GM18499 (cell line): ENCODE measurements around the gene RITA1.

ENCODE experiments used
- ATAC-seq: cut with Tn5 transposase; IDR thresholded peaks from one replicate; pipeline ENCODE4 v1.9.1; 2021; ENCODE audit warnings: moderate number of reproducible peaks; ENCODE audit not compliant: insufficient read depth, unreplicated experiment

RITA1 gene

DNA sequence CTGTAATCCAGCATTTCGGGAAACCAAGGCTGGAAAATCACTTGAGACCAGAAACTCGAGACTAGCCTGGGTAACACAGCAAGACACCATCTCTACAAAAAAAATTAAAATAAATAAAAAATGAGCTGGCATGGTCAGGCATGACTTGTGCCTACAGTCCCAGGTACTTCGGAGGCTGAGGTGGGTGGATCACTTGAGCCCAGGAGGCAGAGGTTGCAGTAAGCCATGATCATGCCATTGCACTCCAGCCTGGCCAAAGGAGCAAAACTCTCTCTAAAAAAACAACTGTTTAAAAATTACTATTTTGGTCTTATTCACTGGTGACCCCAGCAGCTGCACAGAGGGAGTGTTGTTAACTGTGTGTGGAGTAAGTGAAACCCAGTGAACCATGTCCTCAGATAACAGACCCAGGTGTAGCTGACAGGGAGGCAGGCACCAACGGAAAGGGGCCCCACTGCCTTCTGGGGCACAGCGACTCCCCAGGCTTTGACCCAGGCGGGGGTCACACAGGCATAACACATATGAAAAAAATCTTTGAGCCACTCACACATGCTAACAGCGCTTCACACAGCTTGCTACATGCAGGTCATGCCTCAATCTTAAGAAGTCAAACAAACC, 12.3 kb upstream of the RITA1 start:
- ATAC-seq: no peak

GRCh38 chr12:113174461-113175384, 10.8 kb upstream of the RITA1 start:
- no peak for ATAC-seq

- no peak for ATAC-seq
Observed at GRCh38 chr12:113179023-113179422, 6.5 kb upstream of the RITA1 start.

- no peak for ATAC-seq
Observed at GRCh38 chr12:113180333-113180732, 5.2 kb upstream of the RITA1 start.

DNA sequence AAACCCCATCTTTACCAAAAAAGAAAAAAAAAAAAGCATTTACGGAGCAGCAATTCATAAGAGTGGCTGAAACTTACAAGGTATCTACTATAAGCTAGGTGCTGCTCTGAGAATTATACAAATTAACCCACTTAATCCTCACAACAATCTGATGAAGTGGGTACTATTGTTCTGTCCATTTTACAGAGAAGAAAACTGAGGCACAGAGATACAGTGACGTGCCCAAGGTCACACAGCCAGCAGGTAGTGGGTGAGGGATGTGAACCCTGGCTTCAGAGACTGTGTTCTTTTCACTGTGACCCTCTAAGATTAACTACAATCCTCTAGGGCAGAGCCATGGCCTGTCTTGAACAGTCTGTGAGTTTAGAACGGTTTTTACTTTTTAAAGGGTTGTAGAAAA, 3.5 kb upstream of the RITA1 start:
- no peak for ATAC-seq

DNA sequence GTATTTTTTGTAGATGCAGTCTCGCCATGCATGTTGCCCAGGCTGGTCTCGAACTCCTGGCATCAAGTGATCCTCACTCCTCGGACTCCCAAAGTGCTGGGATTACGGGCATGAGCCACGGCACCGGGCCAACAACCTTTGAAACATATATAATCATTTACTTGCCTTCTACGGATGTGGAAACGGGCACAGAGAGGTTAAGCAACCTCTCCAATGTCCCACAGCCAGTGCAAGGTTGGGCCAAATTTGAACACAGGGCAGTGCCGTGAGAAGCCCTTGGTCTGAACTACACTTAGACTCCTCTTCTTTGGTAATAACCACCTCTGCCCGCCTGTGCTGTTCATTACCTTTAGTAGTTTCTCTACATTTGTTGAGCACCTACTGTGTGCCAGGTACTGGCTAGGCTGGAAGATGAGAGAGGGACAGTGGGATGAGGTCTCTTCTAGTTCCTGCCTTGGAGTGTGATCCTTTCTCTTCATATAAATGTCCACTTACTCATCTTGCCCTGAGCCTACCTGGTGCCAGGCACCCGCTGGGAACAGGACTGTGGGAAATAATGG, 2.4 kb upstream of the RITA1 start:
- ATAC-seq: no peak

GRCh38 chr12:113184098-113184899, 1.2 kb upstream of the RITA1 start:
- peak; percentile 27 for ATAC-seq

DNA sequence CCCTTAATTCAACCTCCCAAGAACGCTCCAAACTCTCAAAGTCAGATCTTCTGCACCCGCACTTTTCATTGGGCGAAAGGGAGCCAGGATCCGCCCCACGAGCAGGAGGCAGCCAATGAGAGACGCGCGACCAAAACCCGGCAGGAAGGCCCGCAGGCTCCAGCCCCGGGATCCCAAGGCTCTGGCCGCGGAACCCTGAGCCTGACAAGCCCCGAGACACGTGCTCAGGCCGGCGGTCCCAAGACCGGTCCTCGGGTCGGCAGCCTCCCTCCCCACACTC, 681 bp upstream of the RITA1 start:
- ATAC-seq: peak; percentile 51

- no peak for ATAC-seq
Observed at GRCh38 chr12:113186033-113186365, 478 bp downstream of the RITA1 start.

DNA sequence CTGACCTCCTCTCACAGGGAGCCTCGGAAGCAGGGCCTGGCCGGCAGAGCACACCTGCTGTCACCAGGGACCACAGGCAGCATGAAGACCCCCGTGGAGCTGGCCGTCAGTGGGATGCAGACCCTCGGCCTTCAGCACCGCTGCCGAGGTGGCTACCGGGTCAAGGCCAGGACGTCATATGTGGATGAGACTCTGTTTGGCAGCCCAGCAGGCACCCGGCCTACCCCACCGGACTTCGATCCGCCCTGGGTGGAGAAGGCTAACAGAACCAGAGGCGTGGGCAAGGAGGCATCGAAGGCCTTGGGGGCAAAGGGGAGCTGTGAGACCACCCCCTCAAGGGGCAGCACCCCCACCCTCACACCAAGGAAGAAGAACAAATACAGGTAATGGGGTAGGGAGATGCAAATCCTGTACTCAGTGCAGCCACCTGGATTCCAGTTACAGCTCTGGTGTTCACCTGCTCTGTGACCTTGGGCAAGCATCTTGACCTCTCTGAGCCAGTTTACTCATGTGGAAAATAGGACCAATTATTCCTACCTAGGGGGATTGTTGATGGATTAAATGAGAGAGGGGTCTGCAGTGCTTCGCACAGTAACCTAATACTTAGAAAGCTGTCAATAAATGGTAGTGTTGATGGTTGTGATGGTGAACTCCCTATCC, 1.3 kb downstream of the RITA1 start:
- no peak for ATAC-seq

- ATAC-seq: no peak
Observed at GRCh38 chr12:113189361-113189760, 3.8 kb downstream of the RITA1 start.

GRCh38 chr12:113190761-113191160, 5.2 kb downstream of the RITA1 start:
- ATAC-seq: no peak

DNA sequence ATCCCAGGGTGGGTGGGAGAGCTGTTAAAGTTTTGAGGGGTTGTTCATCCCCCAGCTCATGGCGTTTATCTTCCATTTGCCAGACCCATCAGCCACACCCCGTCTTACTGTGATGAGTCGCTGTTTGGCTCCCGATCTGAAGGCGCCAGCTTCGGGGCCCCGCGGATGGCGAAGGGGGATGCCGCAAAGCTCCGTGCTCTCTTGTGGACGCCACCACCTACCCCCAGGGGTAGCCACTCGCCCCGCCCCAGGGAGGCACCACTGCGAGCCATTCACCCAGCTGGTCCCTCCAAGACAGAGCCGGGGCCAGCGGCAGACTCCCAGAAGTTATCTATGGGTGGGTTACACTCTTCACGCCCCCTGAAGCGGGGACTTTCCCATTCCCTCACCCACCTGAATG, 5.7 kb downstream of the RITA1 start:
- ATAC-seq: no peak

DNA sequence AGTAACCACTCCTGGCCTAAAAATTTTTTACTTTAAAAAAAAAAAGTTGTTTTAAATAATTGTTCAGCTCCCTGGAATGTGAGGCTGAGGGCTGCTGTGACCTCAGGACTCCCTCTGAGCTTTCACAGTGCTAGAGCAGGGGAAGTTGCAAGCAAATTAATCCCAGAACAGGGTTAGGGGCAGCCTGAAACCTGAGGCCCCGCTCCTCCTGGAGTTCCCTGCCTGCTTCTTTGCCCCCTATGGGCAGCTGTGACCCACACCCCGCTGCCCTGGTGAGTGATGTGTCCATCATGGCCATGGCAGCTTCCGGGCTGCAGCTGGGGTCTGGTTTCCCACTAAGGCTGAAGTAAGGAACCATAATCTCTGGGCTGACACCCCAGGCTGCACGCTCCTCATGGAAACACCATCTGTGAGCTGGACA, 9.5 kb downstream of the RITA1 start:
- no peak for ATAC-seq

- ATAC-seq: no peak
Observed at GRCh38 chr12:113195598-113195997, 10.1 kb downstream of the RITA1 start.

- ATAC-seq: no peak
Observed at GRCh38 chr12:113196582-113196981, 11.1 kb downstream of the RITA1 start.

GRCh38 chr12:113196990-113197389, 11.5 kb downstream of the RITA1 start:
- no peak for ATAC-seq

DNA sequence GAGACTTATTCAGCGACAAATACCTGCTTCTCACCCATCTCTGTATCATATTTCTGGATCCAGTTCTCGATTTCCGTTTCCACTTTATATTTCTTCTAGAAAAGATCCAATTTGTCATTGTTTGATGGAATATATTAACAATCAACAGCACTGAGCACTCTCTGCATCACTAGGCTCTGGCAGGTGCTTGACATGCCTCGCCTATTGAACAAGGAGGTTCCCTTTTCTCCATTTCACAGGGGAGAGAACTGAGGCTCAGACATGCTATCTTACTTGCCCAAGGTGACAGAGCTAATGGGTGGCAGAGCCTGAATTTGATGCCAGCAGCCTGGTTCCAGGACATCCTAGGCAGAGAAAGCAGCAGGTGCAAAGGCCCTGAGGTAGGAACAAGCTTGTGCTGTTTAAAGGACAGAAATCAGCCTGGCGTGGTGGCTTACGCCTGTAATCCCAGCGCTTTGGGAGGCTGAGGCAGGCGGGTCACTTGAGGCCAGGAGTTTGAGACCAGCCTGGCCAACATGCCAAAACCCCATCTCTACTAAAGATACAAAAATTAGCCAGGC, 12.1 kb downstream of the RITA1 start:
- ATAC-seq: no peak

DNA sequence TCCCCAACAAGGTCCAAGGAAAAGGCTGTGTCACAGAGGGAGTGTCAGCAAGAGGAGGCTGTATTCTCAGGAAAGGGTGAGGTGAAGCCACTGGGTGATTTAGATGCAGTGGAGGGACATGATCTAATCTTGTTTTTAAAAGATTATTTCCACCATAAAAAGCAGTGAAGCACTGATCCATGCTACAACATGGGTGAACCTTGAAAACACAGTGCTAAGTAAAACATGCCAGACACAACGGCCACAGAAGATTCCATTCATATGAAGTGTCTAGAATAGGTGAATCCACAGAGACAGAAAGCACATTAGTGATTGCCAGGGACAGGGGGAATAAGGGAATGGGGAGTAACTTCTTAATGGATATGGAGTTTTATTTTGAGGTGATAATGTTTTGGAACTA, 12.8 kb downstream of the RITA1 start:
- no peak for ATAC-seq
